Measurements from ENCODE around the gene SNAP25. TPM values are rescaled to one million over a fixed set of nuclear protein-coding genes. Genes with fewer than 3 reads are reported as not detected.

Gene SNAP25
- total RNA-seq (2014; rRNA removed) (not detected in 2 replicates), Bru-seq, nascent RNA (not detected), BruChase-seq, experiment 1, labeled RNA remaining after a 6-hour chase (not detected), BruChase-seq, experiment 2, labeled RNA remaining after a 2-hour chase (percentile 4 among the genes with signal in this experiment)
- long read RNA-seq: 0 reads

GRCh38 chr20:10218536-10219451 lies at the start of gene SNAP25:
TSS of gene SNAP25 (plus strand) at chr20:10218830. CDS start at chr20:10275492, 56,662 bp downstream.
- peak within 1 kb of the TSS; percentile 67 for H3K4me2 ChIP-seq (ENCODE audit: low read length)
- intact Hi-C loops (cut with micrococcal nuclease): no loop called here
- no peaks in the 10 kb centered on the region for H3K9me2 ChIP-seq (replicated peaks; ENCODE audit: low read length)
- no peak within 1 kb of the TSS for H3K27ac ChIP-seq (ENCODE audit: low read length)
- H3F3A ChIP-seq (ENCODE audit: low read length, unreplicated experiment): no peaks in the 10 kb centered on the region
- POLR2A ChIA-PET (ENCODE audit: unreplicated experiment): no interaction called here
- no peak for TF ChIP-seq EZH2phosphoT487 (IDR thresholded peaks at IDR 0.05; ENCODE audit: borderline replicate concordance, low read length)
- no peak for TF ChIP-seq EZH2 (IDR thresholded peaks at IDR 0.05; ENCODE audit: low read length, unreplicated experiment)
- no peak for TF ChIP-seq CTCF (conservative IDR thresholded peaks at IDR 0.05; ENCODE audit: low read depth, low read length)
- CTCF ChIA-PET: no interaction called here
- peaks cover 48% of the 10 kb centered on the region for H3K27me3 ChIP-seq (ENCODE audit: low read length)
- no peak within 1 kb of the TSS for H3K4me3 ChIP-seq (ENCODE audit: low read length)
- peak; percentile 26 for DNase-seq
- no peak within 1 kb of the TSS for H2AFZ ChIP-seq (ENCODE audit: low read length)
- no TSS peak for BruUV-seq (replicated peaks)
- no peaks in the 10 kb centered on the region for H3K79me2 ChIP-seq (ENCODE audit: low read length)
- no peaks in the 10 kb centered on the region for H4K20me1 ChIP-seq (ENCODE audit: low read length)
- ATAC-seq: no peak
- H3K4me1 ChIP-seq (ENCODE audit: insufficient read depth, low read length): no peaks in the 10 kb centered on the region
- H3K9me3 ChIP-seq (ENCODE audit: low read length): no peaks in the 10 kb centered on the region
- no peaks in the 10 kb centered on the region for H3K36me3 ChIP-seq (ENCODE audit: low read depth, low read length)
- no peak within 1 kb of the TSS for H3K9ac ChIP-seq (ENCODE audit: low read length)

- Histone ChIP-seq H3K4me2 (ENCODE audit: low read length) (no peak overlapping the region), H4K20me1 (ENCODE audit: low read length) (no peaks in the 10 kb centered on the region), H3K9me2 (replicated peaks; ENCODE audit: low read length) (no peaks in the 10 kb centered on the region), H3K4me3 (ENCODE audit: low read length) (no peak overlapping the region), H3K9ac (ENCODE audit: low read length) (no peak overlapping the region), H3K79me2 (ENCODE audit: low read length) (no peaks in the 10 kb centered on the region), H3K36me3 (ENCODE audit: low read depth, low read length) (no peaks in the 10 kb centered on the region), H3K27me3 (ENCODE audit: low read length) (peaks cover 60% of the 10 kb centered on the region), H3K27ac (ENCODE audit: low read length) (no peak overlapping the region), H3K9me3 (ENCODE audit: low read length) (no peaks in the 10 kb centered on the region), H3K4me1 (ENCODE audit: insufficient read depth, low read length) (peaks cover 10% of the 10 kb centered on the region; the same call in 1 of the 2 replicates), H2AFZ (ENCODE audit: low read length) (no peak overlapping the region), H3F3A (ENCODE audit: low read length, unreplicated experiment) (no peaks in the 10 kb centered on the region)
- TF ChIP-seq EZH2phosphoT487 (IDR thresholded peaks at IDR 0.05; ENCODE audit: borderline replicate concordance, low read length) (no peak), CTCF (conservative IDR thresholded peaks at IDR 0.05; ENCODE audit: low read depth, low read length) (no peak), EZH2 (IDR thresholded peaks at IDR 0.05; ENCODE audit: low read length, unreplicated experiment) (no peak)
- ATAC-seq (no peak), DNase-seq (no peak)
- BruUV-seq (replicated peaks): no TSS peak
- intact Hi-C loops (cut with micrococcal nuclease): no loop called here
- ChIA-PET POLR2A (ENCODE audit: unreplicated experiment) (no interaction called here), CTCF (no interaction called here)
These were observed 48.9 kb upstream of the SNAP25 start for GRCh38 chr20:10169752-10170151.

GRCh38 chr20:10170261-10170660 lies 48.4 kb upstream of the SNAP25 start:
- H3K4me3 ChIP-seq (ENCODE audit: low read length): no peak overlapping the region
- POLR2A ChIA-PET (ENCODE audit: unreplicated experiment): no interaction called here
- H3K27me3 ChIP-seq (ENCODE audit: low read length): peaks cover 65% of the 10 kb centered on the region
- no peak overlapping the region for H2AFZ ChIP-seq (ENCODE audit: low read length)
- ATAC-seq (no peak), DNase-seq (no peak)
- H3K36me3 ChIP-seq (ENCODE audit: low read depth, low read length): no peaks in the 10 kb centered on the region
- H3K4me2 ChIP-seq (ENCODE audit: low read length): no peak overlapping the region
- H3K4me1 ChIP-seq (ENCODE audit: insufficient read depth, low read length): peaks cover 10% of the 10 kb centered on the region; the same call in 1 of the 2 replicates
- H3K79me2 ChIP-seq (ENCODE audit: low read length): no peaks in the 10 kb centered on the region
- H3K9me3 ChIP-seq (ENCODE audit: low read length): no peaks in the 10 kb centered on the region
- H4K20me1 ChIP-seq (ENCODE audit: low read length): no peaks in the 10 kb centered on the region
- no TSS peak for BruUV-seq (replicated peaks)
- CTCF ChIA-PET: no interaction called here
- TF ChIP-seq EZH2 (IDR thresholded peaks at IDR 0.05; ENCODE audit: low read length, unreplicated experiment) (no peak), CTCF (conservative IDR thresholded peaks at IDR 0.05; ENCODE audit: low read depth, low read length) (no peak), EZH2phosphoT487 (IDR thresholded peaks at IDR 0.05; ENCODE audit: borderline replicate concordance, low read length) (no peak)
- no peak overlapping the region for H3K9ac ChIP-seq (ENCODE audit: low read length)
- no peak overlapping the region for H3K27ac ChIP-seq (ENCODE audit: low read length)
- no peaks in the 10 kb centered on the region for H3K9me2 ChIP-seq (replicated peaks; ENCODE audit: low read length)
- H3F3A ChIP-seq (ENCODE audit: low read length, unreplicated experiment): no peaks in the 10 kb centered on the region
- intact Hi-C loops (cut with micrococcal nuclease): no loop called here
